HG02884 (cell line): ENCODE results near the gene SLC2A4RG.
"Not testable (repeated sequence)": the region's sequence is repeated elsewhere in the genome, so short reads cannot be mapped to it uniquely, and the experiment has no call there.

Source experiments
- ATAC-seq: cut with Tn5 transposase; IDR thresholded peaks from one replicate; pipeline ENCODE4 v1.9.1; 2021; ENCODE audit warnings: mild to moderate bottlenecking, moderate library complexity; ENCODE audit not compliant: unreplicated experiment

The SLC2A4RG gene

DNA sequence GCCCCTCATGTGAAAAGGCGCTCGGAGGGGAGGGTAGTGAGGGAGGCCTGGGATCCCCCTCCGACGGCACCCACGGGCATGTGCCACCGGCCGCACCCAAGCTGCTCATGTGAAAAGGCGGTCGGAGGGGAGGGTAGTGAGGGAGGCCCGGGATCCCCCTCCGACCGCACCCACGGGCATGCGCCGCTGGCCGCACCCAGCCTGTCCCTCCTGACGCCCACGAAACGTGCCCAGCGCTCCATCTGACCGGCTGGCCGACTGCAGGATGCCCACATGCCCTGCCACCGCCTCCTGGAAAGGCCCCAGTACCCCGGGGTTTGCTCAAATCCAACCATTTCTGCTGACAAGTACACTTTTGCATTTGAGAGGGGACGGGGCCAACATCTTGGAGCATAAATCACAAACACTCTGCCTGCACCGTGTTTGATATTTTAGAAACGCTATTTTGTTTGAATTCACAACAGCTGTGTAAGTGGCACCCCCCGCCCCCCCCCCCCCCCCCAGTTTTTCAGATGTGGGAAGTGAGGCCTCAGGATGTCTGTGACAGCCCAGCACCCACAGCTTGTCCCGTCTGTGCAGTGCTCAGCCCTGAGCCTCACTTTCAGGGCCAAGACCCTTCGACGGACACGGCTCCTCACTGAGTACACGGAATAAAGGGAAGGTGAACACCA is 34.1 kb downstream of the SLC2A4RG start:
- no peak for ATAC-seq

DNA sequence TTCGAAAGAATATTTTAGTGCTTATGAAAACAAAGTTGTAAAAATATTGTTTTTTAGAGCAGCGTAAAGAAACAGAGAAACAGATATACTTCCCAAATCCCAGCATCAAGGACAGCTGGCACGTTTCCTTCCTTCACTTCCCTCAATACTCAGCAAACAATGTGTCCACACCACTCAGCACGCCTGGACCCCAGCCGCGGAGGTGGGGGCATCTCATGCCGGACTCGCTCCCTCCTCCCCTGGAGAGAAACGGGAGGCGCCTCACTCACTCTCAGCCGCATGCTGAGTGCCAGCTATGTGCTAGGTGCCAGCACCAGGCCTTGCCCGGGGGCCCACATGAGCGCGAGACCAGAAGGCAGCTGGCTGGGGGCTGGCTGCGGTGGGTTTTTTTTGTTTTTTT is 34.7 kb downstream of the SLC2A4RG start:
- no peak for ATAC-seq

DNA sequence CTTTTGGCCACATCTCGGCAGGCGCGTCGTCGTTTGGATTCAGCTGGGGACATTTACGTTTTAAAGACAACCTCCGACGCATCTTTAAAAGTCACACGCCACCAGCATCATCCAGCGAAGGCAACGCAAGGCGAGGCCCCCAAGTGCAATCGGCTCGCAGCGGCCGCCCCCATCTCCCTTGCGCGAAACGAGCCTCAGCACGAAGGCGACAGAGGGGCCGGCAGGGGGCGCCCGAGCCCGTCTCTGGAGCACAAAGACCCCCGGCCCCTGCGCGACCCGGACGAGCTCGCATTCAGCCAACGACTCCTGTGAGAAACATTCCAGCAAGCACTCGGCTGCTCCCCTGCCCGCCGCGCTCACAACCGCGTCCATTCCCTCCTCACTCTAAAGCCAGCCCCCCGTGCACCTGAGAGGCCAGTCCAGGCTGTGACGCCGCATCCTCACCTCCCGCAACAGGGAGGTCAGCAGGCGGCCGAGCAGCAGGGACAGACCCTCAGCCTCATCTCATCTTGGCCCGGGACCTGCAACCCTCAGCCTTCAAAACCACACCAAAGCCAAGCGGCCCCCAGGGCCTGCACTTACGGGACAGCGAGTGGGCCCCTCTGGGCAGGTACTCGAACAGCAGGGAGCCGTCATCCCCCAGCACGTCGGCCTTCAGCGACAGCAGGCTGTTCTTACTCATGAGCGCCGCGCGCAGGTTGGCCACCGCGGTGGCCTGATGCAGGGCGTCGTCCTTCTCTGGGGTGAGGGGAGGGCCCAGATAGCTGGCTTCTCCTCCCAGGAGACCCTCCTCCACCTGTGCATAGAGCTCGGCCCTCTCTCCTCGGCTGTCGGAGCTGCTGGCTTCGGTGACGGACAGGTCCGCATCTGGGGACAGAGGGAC is 35.8 kb downstream of the SLC2A4RG start:
- ATAC-seq = no peak

DNA sequence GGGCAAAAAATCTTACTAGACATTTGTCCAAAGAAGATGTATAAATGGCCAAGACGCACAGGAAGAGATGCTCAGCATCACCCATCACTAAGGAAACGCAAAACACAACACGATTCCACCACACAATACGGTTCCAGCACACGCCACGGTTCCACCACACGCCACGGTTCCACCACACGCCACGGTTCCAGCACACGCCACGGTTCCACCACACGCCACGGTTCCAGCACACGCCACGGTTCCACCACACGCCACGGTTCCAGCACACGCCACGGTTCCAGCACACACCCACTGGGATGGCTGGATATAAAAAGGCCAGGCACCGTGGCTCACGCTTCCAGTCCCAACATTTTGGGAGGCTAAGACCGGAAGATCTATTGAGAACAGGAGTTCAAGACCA is 37.3 kb downstream of the SLC2A4RG start:
- not testable (repeated sequence) for ATAC-seq

DNA sequence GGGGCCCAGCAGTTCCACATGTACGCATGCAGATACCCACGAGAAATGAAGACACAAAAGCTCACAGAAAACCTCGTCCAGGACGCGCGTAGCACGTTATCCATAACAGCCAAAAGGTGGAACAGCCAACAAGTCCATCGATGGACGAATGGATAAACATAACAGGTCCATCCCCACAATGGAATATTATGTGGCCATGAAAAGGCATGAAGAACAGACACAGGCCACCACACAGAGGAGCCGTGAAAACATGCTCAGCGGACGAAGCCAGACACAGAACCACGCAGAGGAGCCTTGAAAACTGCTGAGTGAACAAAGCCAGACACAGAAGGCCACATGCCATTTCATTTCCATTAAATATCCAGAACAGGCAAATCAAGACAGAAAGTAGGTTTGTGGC is 38.0 kb downstream of the SLC2A4RG start:
- ATAC-seq = no peak

DNA sequence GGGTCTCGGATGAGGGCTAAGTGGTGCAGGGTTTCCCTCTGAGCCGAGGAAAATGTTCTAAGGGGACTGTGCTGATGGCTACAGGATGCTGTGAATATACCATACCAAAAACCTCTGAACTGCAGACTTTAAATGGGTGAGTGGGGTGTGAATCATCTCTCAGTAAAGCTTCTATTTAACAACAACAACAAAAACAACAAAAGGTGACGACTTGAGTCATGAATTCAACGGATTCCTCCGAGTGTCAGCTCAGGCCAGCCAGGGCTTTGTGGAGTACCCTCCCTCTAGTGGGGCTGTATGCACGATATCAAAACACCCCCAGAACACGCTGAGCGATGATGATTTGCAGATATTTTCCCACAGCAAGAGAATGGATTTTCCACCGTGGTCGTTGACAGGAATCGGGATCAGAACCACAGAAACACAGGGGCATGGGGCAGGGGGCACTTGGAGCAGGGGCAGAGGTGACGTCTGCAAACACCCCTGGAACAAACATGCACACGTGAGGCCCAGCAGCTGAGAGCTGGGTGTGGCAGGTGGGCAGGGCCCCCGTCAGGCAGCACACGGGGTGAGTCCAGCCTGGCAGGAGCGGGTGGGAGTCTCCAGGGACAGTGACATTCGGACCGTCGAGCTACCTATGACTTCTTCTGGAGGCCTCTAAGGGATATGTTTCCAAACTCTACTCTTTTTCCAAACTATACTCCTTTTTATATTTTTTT is 38.6 kb downstream of the SLC2A4RG start:
- no peak for ATAC-seq

DNA sequence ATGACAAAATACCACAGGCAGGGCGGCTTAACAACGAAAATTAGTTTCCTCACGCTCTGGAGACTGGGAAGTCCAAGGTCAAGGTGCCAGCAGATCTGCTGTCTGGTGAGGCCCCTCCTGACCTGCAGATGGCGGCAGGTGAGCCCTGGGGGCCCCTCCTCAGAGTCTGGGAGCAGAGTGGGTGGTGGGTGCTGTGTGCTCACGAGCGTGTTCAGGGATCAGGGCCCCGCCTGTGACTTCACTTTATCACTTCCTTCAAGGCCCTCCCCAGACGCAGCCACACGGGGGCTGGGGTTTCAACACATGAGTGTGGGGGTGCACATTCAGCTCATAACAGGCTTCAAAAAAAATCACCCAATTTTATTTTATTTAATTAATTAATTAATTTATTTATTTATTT is 39.3 kb downstream of the SLC2A4RG start:
- ATAC-seq = no peak

DNA sequence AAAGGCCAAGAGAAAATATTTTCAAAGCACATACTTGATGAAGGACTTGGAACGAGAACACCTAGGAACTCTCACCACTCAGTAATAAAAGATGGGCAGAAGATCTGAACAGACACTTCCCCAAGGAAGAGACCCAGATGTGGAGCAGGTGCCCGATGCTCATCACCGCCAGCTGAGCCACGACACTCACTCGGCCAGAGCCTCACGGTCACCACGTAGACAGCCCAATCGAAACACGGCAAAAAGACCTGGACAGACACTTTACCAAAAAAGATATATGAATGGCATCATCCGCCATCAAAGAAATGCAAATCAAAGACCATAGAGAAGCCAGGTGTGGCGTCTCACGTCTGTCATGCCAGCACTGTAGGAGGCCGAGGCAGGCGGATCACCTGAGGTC is 41.6 kb downstream of the SLC2A4RG start:
- ATAC-seq = no peak

DNA sequence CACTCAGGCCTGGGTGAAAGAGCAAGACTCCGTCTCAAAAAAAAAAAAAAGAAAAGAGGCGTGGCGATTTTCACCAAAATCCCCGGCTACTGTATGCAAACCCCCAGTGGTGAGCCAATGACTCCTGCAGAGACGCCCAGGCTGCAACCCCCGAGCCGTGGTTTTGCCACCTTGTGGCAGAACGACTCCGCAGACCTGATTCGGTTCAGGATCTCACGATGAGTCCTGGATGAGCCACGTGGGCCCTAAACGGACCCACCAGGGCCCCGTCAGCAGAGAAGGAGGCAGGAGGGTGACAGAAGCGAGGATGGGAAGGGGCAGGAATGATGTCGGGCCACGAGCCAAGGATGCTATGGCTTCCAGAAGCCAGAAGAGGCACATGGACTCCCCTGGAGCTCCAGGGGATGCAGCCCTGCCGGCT is 42.5 kb downstream of the SLC2A4RG start:
- no peak for ATAC-seq

DNA sequence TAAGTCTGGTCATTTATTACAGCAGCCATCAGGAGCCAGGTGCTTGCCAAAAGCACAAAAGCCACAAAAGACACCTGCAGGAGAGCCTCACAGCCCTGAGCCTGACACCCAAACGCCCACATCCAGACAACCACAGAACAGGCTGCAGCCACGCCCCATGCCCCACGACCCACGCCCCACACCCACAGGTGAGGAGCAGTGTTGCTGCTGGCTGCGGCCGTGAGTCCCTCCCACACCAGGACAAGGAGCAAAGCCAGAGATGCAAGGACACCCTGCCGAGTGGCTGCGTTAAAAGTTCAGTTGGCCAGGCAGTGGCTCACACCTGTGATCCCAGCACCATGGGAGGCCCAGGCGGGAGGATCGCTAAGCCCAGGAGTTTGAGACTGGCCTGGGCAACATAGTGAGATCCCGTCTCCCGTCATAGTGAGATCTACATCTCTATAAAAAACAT is 43.0 kb downstream of the SLC2A4RG start:
- no peak for ATAC-seq

DNA sequence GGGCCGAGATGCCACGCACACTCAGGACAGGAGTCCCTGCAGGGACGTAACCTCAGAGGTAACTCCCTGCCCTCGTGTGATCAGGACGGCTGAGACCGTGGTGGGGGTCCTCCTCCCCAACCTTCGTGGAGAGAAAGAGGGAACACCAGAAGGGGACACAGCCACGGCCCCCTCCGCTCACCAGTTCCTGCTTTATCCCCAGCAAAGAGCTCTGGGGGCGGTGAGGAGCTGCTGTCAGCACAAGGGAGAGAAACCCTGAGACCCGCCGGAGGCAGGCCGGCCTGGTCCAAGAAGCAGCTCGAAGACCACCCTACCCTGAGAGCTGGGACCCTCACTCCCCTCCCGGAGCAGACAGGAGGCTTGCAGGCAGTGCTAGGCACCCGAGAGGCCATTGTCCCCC is 44.4 kb downstream of the SLC2A4RG start:
- ATAC-seq = no peak

DNA sequence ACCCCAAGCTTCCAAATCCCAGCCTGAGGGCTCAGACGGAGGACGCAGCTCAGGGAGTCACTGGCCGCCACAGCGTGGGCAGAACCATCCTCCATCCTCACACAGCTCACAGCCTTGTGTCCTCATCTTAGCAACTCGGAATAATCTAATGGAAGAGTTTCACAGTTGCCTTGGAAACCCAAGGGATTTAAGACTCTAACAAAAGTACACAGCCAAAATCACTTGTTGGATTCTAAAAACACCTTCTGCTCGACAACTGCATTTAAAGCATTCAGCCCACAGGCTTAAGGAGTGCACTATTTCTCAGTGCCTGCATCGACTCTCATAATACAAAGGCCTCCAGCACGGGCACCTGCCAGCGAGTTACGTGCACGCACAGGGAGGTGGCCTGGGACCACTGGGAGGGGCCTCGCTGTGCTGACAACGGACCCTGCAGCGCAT is 46.1 kb downstream of the SLC2A4RG start:
- no peak for ATAC-seq

DNA sequence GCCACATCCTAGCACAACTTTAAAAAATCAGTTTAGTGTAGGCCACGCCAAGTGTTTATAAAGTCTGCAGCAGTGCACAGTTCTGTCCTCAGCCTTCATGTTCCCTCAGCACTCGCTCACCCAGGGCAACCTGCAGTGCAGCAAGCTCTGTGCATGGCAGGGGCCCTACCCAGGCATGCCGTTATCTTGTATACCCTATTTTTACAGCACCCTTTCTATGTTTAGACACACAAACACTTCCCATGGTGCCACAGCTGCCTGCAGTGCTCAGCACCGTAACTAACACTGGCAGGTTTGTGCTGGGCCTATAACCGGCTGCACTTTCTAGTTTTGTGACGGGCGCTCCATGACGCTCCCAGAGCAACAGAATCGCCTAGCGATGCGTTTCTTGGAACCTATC is 47.7 kb downstream of the SLC2A4RG start:
- no peak for ATAC-seq

DNA sequence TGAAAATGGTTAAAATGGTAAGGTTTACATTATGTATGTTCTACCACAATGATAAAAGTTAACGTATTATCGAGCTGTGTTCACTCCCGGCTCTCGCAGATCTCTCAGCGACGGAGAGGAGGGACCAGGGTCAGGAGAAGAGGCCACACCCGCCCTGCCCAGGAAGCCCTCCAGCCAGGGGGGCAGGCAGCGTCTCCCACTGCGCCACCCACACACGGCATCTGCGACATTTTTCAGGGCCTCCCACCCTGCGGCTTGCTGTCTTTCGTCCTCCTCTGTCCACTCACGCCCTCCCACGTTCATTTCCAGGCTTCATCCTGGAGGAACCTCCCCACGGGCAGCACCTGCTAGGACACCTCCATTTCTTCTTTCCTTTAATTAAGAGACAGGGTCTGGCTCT is 48.2 kb downstream of the SLC2A4RG start:
- ATAC-seq = no peak

DNA sequence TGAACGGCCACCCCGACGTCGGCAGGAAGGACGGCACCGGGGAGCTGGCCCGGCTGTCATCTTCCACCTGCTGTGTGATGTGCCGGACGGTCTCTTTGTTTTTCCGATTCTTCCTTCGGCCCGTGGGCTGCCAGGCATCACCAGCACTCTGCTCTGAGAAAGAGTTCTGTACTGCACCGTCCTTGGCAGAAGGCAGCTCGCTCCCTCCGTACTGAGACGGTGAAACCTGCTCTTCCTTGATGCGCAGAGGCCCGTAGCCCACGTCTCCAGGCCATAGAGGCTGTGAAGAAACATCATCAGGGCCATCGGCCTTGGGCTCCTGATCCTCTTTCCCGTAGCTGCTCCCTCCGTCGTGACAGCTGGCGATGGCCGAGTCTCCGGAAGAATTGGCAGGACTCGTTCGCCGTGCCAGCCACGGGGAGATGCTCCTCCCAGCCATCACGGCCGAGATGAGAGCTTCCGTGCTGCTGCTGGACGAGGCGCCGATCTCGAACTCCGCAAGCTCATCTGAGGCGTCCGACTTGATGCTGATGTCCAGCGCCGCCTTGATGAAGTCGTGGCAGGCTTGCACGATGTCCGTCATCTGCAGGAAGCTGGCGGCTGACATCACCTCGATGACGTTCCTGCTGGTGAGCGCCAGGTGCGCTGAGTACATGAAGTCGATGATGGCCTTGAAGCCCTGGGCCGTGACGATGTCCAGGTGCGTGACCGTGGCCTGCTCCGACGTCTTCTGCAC is 50.4 kb downstream of the SLC2A4RG start:
- ATAC-seq = no peak

DNA sequence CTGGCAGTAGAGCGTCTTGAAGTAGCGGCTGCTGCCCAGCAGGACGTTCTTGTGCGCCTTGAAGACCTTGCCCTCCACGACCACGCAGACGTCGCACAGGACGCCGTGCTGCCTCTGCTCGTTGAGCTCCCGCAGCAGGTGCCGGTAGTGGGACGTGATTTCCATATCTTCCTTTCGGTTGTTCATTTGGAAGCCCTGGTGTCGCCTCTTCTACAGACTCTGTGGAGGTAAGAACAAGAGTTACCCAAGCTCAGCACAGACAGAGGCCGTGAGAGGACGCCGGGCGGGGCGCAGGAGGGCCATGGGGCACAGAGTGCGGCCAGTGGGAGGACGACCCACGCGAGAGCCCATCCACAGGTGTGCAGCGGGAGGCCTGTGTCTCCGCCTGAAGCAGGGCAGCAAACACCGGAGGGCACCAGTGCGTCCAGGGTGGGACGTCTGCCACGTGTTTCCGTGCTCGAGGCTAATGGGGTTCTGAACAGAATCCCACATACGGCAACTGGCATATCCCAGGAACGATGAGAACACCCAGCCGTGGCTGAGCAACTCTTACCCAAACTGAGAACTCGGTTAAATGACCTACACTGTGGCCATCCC is 51.1 kb downstream of the SLC2A4RG start:
- ATAC-seq = no peak

DNA sequence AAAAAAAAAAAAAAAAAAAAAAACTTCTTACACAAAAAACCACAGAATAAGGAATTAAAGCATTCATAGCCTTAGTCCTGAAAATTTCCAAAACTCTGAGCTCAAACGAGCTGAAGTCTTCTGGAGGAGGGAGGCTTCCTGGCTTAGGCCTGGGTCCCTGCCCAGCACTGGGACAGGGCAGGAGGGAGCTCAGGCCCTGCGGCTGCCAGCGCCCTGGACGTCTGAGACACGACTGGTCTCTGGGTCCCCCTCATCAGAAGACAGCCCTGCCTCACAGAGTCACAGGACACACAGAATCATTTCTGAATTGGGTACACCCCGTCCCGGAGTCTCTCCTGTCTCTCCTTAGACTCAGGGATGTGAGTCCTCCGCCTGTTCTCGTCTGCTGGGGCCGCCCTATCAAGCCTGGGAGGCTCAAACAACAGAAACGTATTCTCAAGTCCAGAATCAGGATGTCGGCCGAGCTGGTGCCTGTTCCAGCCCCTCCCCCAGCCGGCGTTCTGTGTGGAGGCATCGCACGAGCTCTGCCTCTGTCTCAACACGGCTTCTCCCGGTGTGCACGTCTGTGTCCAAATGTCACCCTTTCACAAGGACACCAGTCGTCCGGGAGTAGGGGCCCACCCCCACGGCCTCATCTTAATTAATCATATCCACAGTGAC is 52.1 kb downstream of the SLC2A4RG start:
- ATAC-seq = no peak

DNA sequence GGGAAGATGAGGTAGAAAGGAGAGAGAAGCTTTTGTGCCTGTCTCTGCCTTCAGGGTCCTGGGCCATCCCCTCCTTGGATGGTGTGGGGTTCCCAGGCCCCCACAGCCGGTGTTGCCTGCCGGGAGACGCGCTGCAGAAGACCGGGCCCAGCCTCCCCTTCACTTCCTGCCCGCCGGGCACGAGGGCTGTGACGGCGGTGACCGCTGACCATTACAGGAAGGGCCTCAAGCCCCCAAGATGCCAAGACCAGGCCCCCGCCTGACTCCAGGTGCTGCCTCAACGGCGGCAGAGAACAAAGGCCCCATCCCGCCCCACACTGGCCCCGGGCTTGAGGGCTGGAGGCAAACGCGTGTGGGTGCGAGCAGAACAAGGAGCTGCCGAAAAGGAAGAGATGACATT is 53.3 kb downstream of the SLC2A4RG start:
- ATAC-seq = no peak
